ENCODE results near the gene PTCH1.

PTCH1 gene

GRCh38 chr9:95435074-95435728 lies 81.6 kb downstream of the PTCH1 start:
- Histone ChIP-seq H3K9me3 (ENCODE audit: control insufficient read depth, insufficient read depth, low read depth, low read length) (peaks cover 8% of the 10 kb centered on the region), H3K27ac (ENCODE audit: low read depth, low read length) (no peak overlapping the region), H3K36me3 (ENCODE audit: control insufficient read depth, insufficient read depth, low read length) (no peaks in the 10 kb centered on the region), H3K27me3 (ENCODE audit: control insufficient read depth, insufficient read depth, low read length) (no peaks in the 10 kb centered on the region), H3K9ac (ENCODE audit: low read length) (no peak overlapping the region), H3K4me3 (ENCODE audit: low read depth, low read length) (no peak overlapping the region), H3K4me1 (ENCODE audit: control insufficient read depth, insufficient read depth, low read length) (peaks cover 13% of the 10 kb centered on the region)

- no peaks in the 10 kb centered on the region for H3K27me3 ChIP-seq (ENCODE audit: control insufficient read depth, insufficient read depth, low read length)
- H3K9ac ChIP-seq (ENCODE audit: low read length): peak overlapping the region; percentile 43
- peaks cover 13% of the 10 kb centered on the region for H3K4me1 ChIP-seq (ENCODE audit: control insufficient read depth, insufficient read depth, low read length)
- H3K27ac ChIP-seq (ENCODE audit: low read depth, low read length): no peak overlapping the region; the same call in 1 of the 2 replicates
- peaks cover 16% of the 10 kb centered on the region for H3K9me3 ChIP-seq (ENCODE audit: control insufficient read depth, insufficient read depth, low read depth, low read length)
- H3K36me3 ChIP-seq (ENCODE audit: control insufficient read depth, insufficient read depth, low read length): no peaks in the 10 kb centered on the region
- peak overlapping the region; percentile 16; the same call in 1 of the 2 replicates for H3K4me3 ChIP-seq (ENCODE audit: low read depth, low read length)
Observed at GRCh38 chr9:95434116-95435073, 82.4 kb downstream of the PTCH1 start.

- Histone ChIP-seq H3K9ac (ENCODE audit: low read length) (no peak overlapping the region), H3K4me3 (ENCODE audit: low read depth, low read length) (no peak overlapping the region), H3K4me1 (ENCODE audit: control insufficient read depth, insufficient read depth, low read length) (peaks cover 13% of the 10 kb centered on the region), H3K27ac (ENCODE audit: low read depth, low read length) (no peak overlapping the region), H3K36me3 (ENCODE audit: control insufficient read depth, insufficient read depth, low read length) (no peaks in the 10 kb centered on the region), H3K9me3 (ENCODE audit: control insufficient read depth, insufficient read depth, low read depth, low read length) (peaks cover 20% of the 10 kb centered on the region), H3K27me3 (ENCODE audit: control insufficient read depth, insufficient read depth, low read length) (no peaks in the 10 kb centered on the region)
Observed at GRCh38 chr9:95433096-95433819, 83.5 kb downstream of the PTCH1 start.

GRCh38 chr9:95431286-95431685 lies 85.5 kb downstream of the PTCH1 start:
- Histone ChIP-seq H3K9ac (ENCODE audit: low read length) (no peak overlapping the region), H3K4me3 (ENCODE audit: low read depth, low read length) (no peak overlapping the region), H3K27ac (ENCODE audit: low read depth, low read length) (no peak overlapping the region), H3K4me1 (ENCODE audit: control insufficient read depth, insufficient read depth, low read length) (peaks cover 13% of the 10 kb centered on the region), H3K27me3 (ENCODE audit: control insufficient read depth, insufficient read depth, low read length) (no peaks in the 10 kb centered on the region), H3K9me3 (ENCODE audit: control insufficient read depth, insufficient read depth, low read depth, low read length) (peaks cover 21% of the 10 kb centered on the region), H3K36me3 (ENCODE audit: control insufficient read depth, insufficient read depth, low read length) (no peaks in the 10 kb centered on the region)

GRCh38 chr9:95429948-95430620 lies 86.7 kb downstream of the PTCH1 start:
- Histone ChIP-seq H3K36me3 (ENCODE audit: control insufficient read depth, insufficient read depth, low read length) (no peaks in the 10 kb centered on the region), H3K9me3 (ENCODE audit: control insufficient read depth, insufficient read depth, low read depth, low read length) (peaks cover 21% of the 10 kb centered on the region), H3K4me3 (ENCODE audit: low read depth, low read length) (no peak overlapping the region), H3K27me3 (ENCODE audit: control insufficient read depth, insufficient read depth, low read length) (no peaks in the 10 kb centered on the region), H3K4me1 (ENCODE audit: control insufficient read depth, insufficient read depth, low read length) (peaks cover 18% of the 10 kb centered on the region), H3K27ac (ENCODE audit: low read depth, low read length) (no peak overlapping the region), H3K9ac (ENCODE audit: low read length) (no peak overlapping the region)

- no peaks in the 10 kb centered on the region for H3K27me3 ChIP-seq (ENCODE audit: control insufficient read depth, insufficient read depth, low read length)
- H3K9me3 ChIP-seq (ENCODE audit: control insufficient read depth, insufficient read depth, low read depth, low read length): peaks cover 24% of the 10 kb centered on the region
- H3K27ac ChIP-seq (ENCODE audit: low read depth, low read length): no peak overlapping the region
- H3K4me3 ChIP-seq (ENCODE audit: low read depth, low read length): no peak overlapping the region
- H3K9ac ChIP-seq (ENCODE audit: low read length): no peak overlapping the region
- H3K36me3 ChIP-seq (ENCODE audit: control insufficient read depth, insufficient read depth, low read length): no peaks in the 10 kb centered on the region
- H3K4me1 ChIP-seq (ENCODE audit: control insufficient read depth, insufficient read depth, low read length): peaks cover 8% of the 10 kb centered on the region
Observed at GRCh38 chr9:95429096-95429495, 87.7 kb downstream of the PTCH1 start.

- H3K27ac ChIP-seq (ENCODE audit: low read depth, low read length): peak overlapping the region; percentile 80
- peak overlapping the region; percentile 67 for H3K4me3 ChIP-seq (ENCODE audit: low read depth, low read length)
Observed at GRCh38 chr9:95425910-95426551, 90.7 kb downstream of the PTCH1 start.

GRCh38 chr9:95422650-95423049 lies 94.1 kb downstream of the PTCH1 start:
- no peak overlapping the region for H3K4me3 ChIP-seq (ENCODE audit: low read depth, low read length)
- H3K27me3 ChIP-seq (ENCODE audit: control insufficient read depth, insufficient read depth, low read length): no peaks in the 10 kb centered on the region
- H3K36me3 ChIP-seq (ENCODE audit: control insufficient read depth, insufficient read depth, low read length): peaks cover 17% of the 10 kb centered on the region; the same call in 1 of the 2 replicates
- H3K9me3 ChIP-seq (ENCODE audit: control insufficient read depth, insufficient read depth, low read depth, low read length): peaks cover 18% of the 10 kb centered on the region
- peaks cover 7% of the 10 kb centered on the region; the same call in 1 of the 2 replicates for H3K4me1 ChIP-seq (ENCODE audit: control insufficient read depth, insufficient read depth, low read length)
- no peak overlapping the region for H3K27ac ChIP-seq (ENCODE audit: low read depth, low read length)
- no peak overlapping the region for H3K9ac ChIP-seq (ENCODE audit: low read length)

More at GRCh38 chr9:95425910-95426551, 90.7 kb downstream of the PTCH1 start:
- H3K9me3 ChIP-seq (ENCODE audit: control insufficient read depth, insufficient read depth, low read depth, low read length): peaks cover 39% of the 10 kb centered on the region
- no peaks in the 10 kb centered on the region for H3K27me3 ChIP-seq (ENCODE audit: control insufficient read depth, insufficient read depth, low read length)
- H3K4me1 ChIP-seq (ENCODE audit: control insufficient read depth, insufficient read depth, low read length): peaks cover 7% of the 10 kb centered on the region; the same call in 1 of the 2 replicates
- H3K9ac ChIP-seq (ENCODE audit: low read length): peak overlapping the region; percentile 71
- H3K36me3 ChIP-seq (ENCODE audit: control insufficient read depth, insufficient read depth, low read length): peaks cover 17% of the 10 kb centered on the region; the same call in 1 of the 2 replicates

- H3K27ac ChIP-seq (ENCODE audit: low read depth, low read length): no peak overlapping the region
- peaks cover 17% of the 10 kb centered on the region; the same call in 1 of the 2 replicates for H3K36me3 ChIP-seq (ENCODE audit: control insufficient read depth, insufficient read depth, low read length)
- H3K4me3 ChIP-seq (ENCODE audit: low read depth, low read length): no peak overlapping the region
- H3K27me3 ChIP-seq (ENCODE audit: control insufficient read depth, insufficient read depth, low read length): no peaks in the 10 kb centered on the region
- no peak overlapping the region for H3K9ac ChIP-seq (ENCODE audit: low read length)
- H3K4me1 ChIP-seq (ENCODE audit: control insufficient read depth, insufficient read depth, low read length): peaks cover under 1% of the 10 kb centered on the region; the same call in 1 of the 2 replicates
- H3K9me3 ChIP-seq (ENCODE audit: control insufficient read depth, insufficient read depth, low read depth, low read length): peaks cover 18% of the 10 kb centered on the region
Observed at GRCh38 chr9:95420518-95420917, 96.3 kb downstream of the PTCH1 start.

- Histone ChIP-seq H3K4me1 (ENCODE audit: control insufficient read depth, insufficient read depth, low read length) (no peaks in the 10 kb centered on the region), H3K27ac (ENCODE audit: low read depth, low read length) (no peak overlapping the region), H3K4me3 (ENCODE audit: low read depth, low read length) (no peak overlapping the region), H3K36me3 (ENCODE audit: control insufficient read depth, insufficient read depth, low read length) (peaks cover 17% of the 10 kb centered on the region; the same call in 1 of the 2 replicates), H3K9ac (ENCODE audit: low read length) (no peak overlapping the region), H3K9me3 (ENCODE audit: control insufficient read depth, insufficient read depth, low read depth, low read length) (peaks cover 18% of the 10 kb centered on the region), H3K27me3 (ENCODE audit: control insufficient read depth, insufficient read depth, low read length) (no peaks in the 10 kb centered on the region)
Observed at GRCh38 chr9:95419444-95419843, 97.3 kb downstream of the PTCH1 start.

All from HUES6 (cell line).